Measurements from ENCODE around the gene FCER1G. TPM values are rescaled to one million over a fixed set of nuclear protein-coding genes. Genes with fewer than 3 reads are reported as not detected.

FCER1G gene
- total and polyA plus RNA-seq, 2 of the 4 experiments (the other 2 are of a cell fraction) = 0.44 TPM; not detected in 1

DNA sequence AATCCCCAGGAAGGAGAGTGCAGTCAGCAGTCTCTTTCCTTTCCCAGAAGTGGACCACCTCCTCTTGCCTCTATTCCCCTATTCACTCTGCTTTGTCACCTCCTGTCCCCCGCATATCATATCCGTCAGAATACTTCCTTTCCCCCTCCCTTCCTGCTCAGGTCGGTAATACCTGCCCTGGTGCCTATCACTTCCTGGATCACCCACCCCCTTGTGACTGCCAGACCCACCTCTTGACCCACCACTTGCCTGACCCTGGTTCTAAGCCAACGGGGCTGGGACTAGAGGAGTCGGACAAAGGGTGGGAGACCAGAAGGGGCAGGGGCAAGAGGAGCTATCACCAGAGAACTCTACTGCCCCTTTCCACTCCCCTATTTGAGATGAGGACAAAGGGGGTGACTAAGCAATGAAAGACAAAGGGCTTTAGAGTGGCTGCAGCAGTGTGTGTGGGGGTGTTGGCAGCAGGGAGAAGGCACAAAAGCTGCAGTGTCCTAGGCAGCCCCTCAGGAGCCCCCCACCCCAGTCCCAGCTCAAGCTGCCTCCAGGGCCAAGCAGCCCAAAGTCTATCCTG, 14.6 kb upstream of the FCER1G start:
- H3K14ac ChIP-seq (replicated peaks; ENCODE audit: low read depth, low read length) = peak overlapping the region; percentile 99; the same call in 1 of the 2 replicates
- intact Hi-C loops (cut with micrococcal nuclease) = no loop called here
- H3K36me3 ChIP-seq (ENCODE audit: control insufficient read depth, insufficient read depth, low read length) = peaks cover 5% of the 10 kb centered on the region; the same call in 1 of the 2 replicates
- H3K56ac ChIP-seq (ENCODE audit: extremely low read depth, insufficient read depth, low read length) = no peak overlapping the region
- H2BK5ac ChIP-seq (ENCODE audit: low read depth, low read length, poor library complexity, severe bottlenecking) = peak overlapping the region; percentile 90
- H2BK15ac ChIP-seq (ENCODE audit: low read depth, low read length) = peak overlapping the region; percentile 59; the same call in 1 of the 3 replicates
- no peaks in the 10 kb centered on the region for H3K27me3 ChIP-seq (ENCODE audit: control insufficient read depth, insufficient read depth, low read length)
- peak overlapping the region; percentile 94 for H2AK9ac ChIP-seq (replicated peaks; ENCODE audit: low read depth, low read length, poor library complexity)
- H4K5ac ChIP-seq (ENCODE audit: low read depth, low read length) = peak overlapping the region; percentile 84
- in situ Hi-C loops (cut with MboI; ENCODE audit: low sequenced_read_pairs) = no loop called here
- peak overlapping the region; percentile 88; the same call in 1 of the 2 replicates for H3K27ac ChIP-seq (ENCODE audit: insufficient read depth, low read length)
- H4K91ac ChIP-seq (ENCODE audit: insufficient read depth, low read depth, low read length) = peak overlapping the region; percentile 98
- H3K9me1 ChIP-seq (ENCODE audit: insufficient read depth, low read length) = peaks cover 24% of the 10 kb centered on the region
- H3K4me1 ChIP-seq (ENCODE audit: control insufficient read depth, insufficient read depth, low read length) = peaks cover 31% of the 10 kb centered on the region
- no peaks in the 10 kb centered on the region for H3K9me3 ChIP-seq (ENCODE audit: control insufficient read depth, insufficient read depth, low read length)
- dilution Hi-C loops (cut with HindIII; ENCODE audit: low sequenced_read_pairs, unreplicated experiment) = no loop called here
- peak overlapping the region; percentile 94 for H2AK5ac ChIP-seq (ENCODE audit: low read depth, low read length)
- no TSS peak for BruUV-seq (replicated peaks)
- H3K79me1 ChIP-seq (ENCODE audit: low read depth in 1 of 2, low read length in 2 of 2) = peaks cover 14 to 28% of the 10 kb centered on the region in 2 experiments
- no peak overlapping the region for H3K4me3 ChIP-seq (ENCODE audit: insufficient read depth, low read depth, low read length)
- POLR2A ChIA-PET (ENCODE audit: unreplicated experiment) = interaction anchor here (0.5 kb wide), 1 partner anchor 72 kb away, joined by 3 read pairs; no protein-coding TSS in a partner anchor
- CTCF ChIA-PET = interaction anchor here (0.5 to 0.6 kb wide), 3 partner anchors 88 to 296 kb away, joined by 3 read pairs; no protein-coding TSS in a partner anchor
- peak overlapping the region; percentile 95; the same call in 1 of the 2 replicates for H2BK120ac ChIP-seq (ENCODE audit: low read depth, low read length)
- WGBS, 2 experiments (ENCODE audit: extremely low coverage in 2 of 2, insufficient read length in 1 of 2) = no CpG with 5 or more reads among the region's 5 CpGs
- H2AFZ ChIP-seq (replicated peaks; ENCODE audit: low read length, poor library complexity) = peak overlapping the region; percentile 98
- DNase-seq (no peak), ATAC-seq (ENCODE audit: low read depth) (no peak)
- H3K4me2 ChIP-seq (ENCODE audit: low read depth, low read length) = no peak overlapping the region
- no peaks in the 10 kb centered on the region for H4K20me1 ChIP-seq (ENCODE audit: insufficient read depth, low read length)
- H3K4ac ChIP-seq (ENCODE audit: low read depth, low read length) = peak overlapping the region; percentile 94
- 0 out of 2 replicates have a peak overlapping the region, but pooled peaks have one; percentile 66 for H2BK20ac ChIP-seq (ENCODE audit: low read depth, low read length)
- H3K9ac ChIP-seq (ENCODE audit: low read depth, low read length) = no peak overlapping the region
- no peak overlapping the region for H3K18ac ChIP-seq (ENCODE audit: low read depth, low read length)
- H4K8ac ChIP-seq (ENCODE audit: low read depth in 2 of 2, low read length in 2 of 2) = peak overlapping the region; percentile 85 to 96; a peak in 3 of 4 replicates
- H3K23ac ChIP-seq (ENCODE audit: low read depth, low read length) = peak overlapping the region; percentile 74; the same call in 1 of the 2 replicates
- TF ChIP-seq RFX5 (IDR thresholded peaks at IDR 0.05; ENCODE audit: low read depth, low read length) = no peak
- no peak for TF ChIP-seq RCOR1 (IDR thresholded peaks at IDR 0.05; ENCODE audit: insufficient replicate concordance, low read length)
- TF ChIP-seq MXI1 (IDR thresholded peaks at IDR 0.05; ENCODE audit: borderline replicate concordance, low read depth, low read length) = no peak
- TF ChIP-seq CEBPB (IDR thresholded peaks at IDR 0.05; ENCODE audit: low read depth, low read length) = no peak
- TF ChIP-seq RAD21 (IDR thresholded peaks at IDR 0.05; ENCODE audit: low read length) = no peak
- TF ChIP-seq NFE2L2 (IDR thresholded peaks at IDR 0.05; ENCODE audit: low read depth, low read length) = no peak
- no peak for TF ChIP-seq CHD1 (IDR thresholded peaks at IDR 0.05; ENCODE audit: low read depth, low read length)
- TF ChIP-seq, protein P1, sequence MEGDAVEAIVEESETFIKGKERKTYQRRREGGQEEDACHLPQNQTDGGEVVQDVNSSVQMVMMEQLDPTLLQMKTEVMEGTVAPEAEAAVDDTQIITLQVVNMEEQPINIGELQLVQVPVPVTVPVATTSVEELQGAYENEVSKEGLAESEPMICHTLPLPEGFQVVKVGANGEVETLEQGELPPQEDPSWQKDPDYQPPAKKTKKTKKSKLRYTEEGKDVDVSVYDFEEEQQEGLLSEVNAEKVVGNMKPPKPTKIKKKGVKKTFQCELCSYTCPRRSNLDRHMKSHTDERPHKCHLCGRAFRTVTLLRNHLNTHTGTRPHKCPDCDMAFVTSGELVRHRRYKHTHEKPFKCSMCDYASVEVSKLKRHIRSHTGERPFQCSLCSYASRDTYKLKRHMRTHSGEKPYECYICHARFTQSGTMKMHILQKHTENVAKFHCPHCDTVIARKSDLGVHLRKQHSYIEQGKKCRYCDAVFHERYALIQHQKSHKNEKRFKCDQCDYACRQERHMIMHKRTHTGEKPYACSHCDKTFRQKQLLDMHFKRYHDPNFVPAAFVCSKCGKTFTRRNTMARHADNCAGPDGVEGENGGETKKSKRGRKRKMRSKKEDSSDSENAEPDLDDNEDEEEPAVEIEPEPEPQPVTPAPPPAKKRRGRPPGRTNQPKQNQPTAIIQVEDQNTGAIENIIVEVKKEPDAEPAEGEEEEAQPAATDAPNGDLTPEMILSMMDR (conservative IDR thresholded peaks at IDR 0.05; ENCODE audit: low read depth, low read length) = no peak
- TF ChIP-seq, protein P2, sequence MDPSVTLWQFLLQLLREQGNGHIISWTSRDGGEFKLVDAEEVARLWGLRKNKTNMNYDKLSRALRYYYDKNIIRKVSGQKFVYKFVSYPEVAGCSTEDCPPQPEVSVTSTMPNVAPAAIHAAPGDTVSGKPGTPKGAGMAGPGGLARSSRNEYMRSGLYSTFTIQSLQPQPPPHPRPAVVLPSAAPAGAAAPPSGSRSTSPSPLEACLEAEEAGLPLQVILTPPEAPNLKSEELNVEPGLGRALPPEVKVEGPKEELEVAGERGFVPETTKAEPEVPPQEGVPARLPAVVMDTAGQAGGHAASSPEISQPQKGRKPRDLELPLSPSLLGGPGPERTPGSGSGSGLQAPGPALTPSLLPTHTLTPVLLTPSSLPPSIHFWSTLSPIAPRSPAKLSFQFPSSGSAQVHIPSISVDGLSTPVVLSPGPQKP (IDR thresholded peaks at IDR 0.05; ENCODE audit: borderline replicate concordance, low read depth, low read length) = no peak
- no peak for TF ChIP-seq SMC3 (IDR thresholded peaks at IDR 0.05; ENCODE audit: low read depth, low read length)
- TF ChIP-seq MAFK (IDR thresholded peaks at IDR 0.05; ENCODE audit: low read depth, low read length) = no peak
- TF ChIP-seq MAZ (IDR thresholded peaks at IDR 0.05; ENCODE audit: borderline replicate concordance, low read depth, low read length) = no peak
- TF ChIP-seq BHLHE40 (IDR thresholded peaks at IDR 0.05; ENCODE audit: low read depth, low read length) = no peak
- TF ChIP-seq FOS (IDR thresholded peaks at IDR 0.05; ENCODE audit: low read depth, low read length) = no peak
- no peak for TF ChIP-seq POLR2A (IDR thresholded peaks at IDR 0.05; ENCODE audit: low read depth, low read length)

Data from IMR-90 (cell line).